ENCODE measurements around the gene SMNDC1. TPM values are rescaled to one million over a fixed set of nuclear protein-coding genes. Genes with fewer than 3 reads are reported as not detected.
"Not testable (repeated sequence)": the region's sequence is repeated elsewhere in the genome, so short reads cannot be mapped to it uniquely, and the experiment has no call there.

The SMNDC1 gene
- total RNA-seq, 5 donors from 2014 or later (not counting 1 experiment from before 2014, with no cell fraction given): 33.5 to 42.2 (median 34.1) TPM

DNA sequence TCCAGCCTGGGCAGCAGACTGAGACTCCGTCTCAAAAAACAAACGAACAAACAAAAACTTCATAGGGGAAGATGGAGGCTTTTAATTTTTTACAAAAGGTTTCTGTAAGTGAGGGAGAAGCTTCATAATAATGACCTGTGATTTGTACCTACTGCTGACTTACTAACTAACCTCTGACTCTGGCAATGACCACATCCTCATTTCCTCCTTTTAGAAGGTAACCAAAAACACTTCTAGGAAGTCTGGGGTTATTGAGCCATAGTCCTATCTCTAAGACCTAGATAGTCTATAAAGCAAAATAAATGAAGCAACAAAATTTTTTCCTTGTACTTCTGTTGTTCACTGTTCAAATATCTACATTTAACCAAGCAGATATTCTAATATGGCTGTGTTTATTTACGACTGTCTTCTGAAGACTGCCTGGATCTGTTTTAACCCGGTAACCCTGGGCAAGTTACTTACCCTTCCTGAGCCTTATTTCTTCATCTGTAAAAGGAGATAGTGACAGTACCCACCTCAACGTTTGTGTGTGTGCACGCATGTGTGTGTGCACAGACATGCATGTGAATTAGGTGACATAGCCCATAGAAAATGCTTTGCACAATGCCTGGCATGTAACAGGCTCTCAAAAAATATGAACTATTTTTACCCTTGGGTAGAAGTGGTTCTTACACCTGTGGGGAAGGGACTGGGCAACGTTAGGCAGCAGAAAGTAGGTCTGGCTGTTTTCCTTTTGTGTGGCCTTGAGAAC lies 30.8 kb upstream of the SMNDC1 start:
- POLR2A ChIA-PET: no interaction called here

DNA sequence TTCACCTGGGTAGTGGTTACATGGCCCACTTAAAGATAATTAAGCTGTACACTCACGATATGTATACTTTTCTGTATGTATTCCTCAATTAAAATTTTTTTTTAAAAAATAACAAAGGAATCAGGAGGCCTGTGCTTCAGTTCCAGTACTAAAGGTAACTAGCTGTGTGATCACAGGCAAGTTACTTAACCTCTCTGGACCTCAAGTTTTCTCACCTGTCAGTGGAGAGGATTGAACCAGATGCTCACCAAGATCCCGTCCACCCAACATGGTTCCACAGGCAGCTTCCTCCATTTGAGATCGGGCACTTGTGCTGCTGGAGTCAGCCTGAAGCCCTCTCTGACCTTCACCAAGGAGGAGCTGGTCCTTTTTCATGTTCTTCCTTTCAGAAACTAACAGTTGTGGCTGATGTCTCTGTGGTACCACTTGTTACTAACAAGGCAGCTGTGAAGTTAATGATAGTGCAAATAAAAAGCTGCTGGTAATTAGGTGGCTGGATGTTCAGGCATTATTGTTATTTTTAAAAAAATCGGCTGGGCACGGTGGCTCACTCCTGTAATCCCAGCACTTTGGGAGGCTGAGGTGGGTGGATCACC lies 29.4 kb upstream of the SMNDC1 start:
- CTCF ChIA-PET: interaction anchor here (0.6 to 1.4 kb wide), 4 partner anchors 27 to 213 kb away, joined by 4 to 6 read pairs (median 4); no protein-coding TSS in a partner anchor
- DNase-seq (no peak), ATAC-seq (replicated peaks in 1 of 4) (no peak)
- Mint-ChIP-seq H3K4me1 (peaks cover 5 to 12% (median 11%) of the 10 kb centered on the region in 3 donors), H3K27ac (no peak overlapping the region), H3K4me3 (no peak overlapping the region), H3K9me3 (peaks cover 0 to 15% (median 6%) of the 10 kb centered on the region in 3 donors), H3K27me3 (no peaks in the 10 kb centered on the region), H3K36me3 (peaks cover 4% of the 10 kb centered on the region)
- POLR2A ChIA-PET: no interaction called here
- Histone ChIP-seq H3K36me3 (ENCODE audit: control insufficient read depth in 2 of 2, extremely low read depth in 1 of 2, insufficient read depth in 1 of 2, low read length in 1 of 2) (no peaks in the 10 kb centered on the region), H3K27ac (ENCODE audit: low read length) (no peak overlapping the region), H3K27me3 (replicated peaks in 1 of 2; ENCODE audit: control insufficient read depth in 2 of 2, extremely low read depth in 1 of 2, insufficient read depth in 2 of 2, low read length in 1 of 2) (no peaks in the 10 kb centered on the region), H3K4me3 (ENCODE audit: control insufficient read depth in 1 of 2, extremely low read depth in 1 of 2, low read length in 1 of 2) (no peak overlapping the region), H3K9me3 (no peaks in the 10 kb centered on the region), H3K4me1 (ENCODE audit: control insufficient read depth in 1 of 2, extremely low read depth in 1 of 2, insufficient read depth in 2 of 2, low read length in 2 of 2) (peaks cover 0 to 5% of the 10 kb centered on the region in 2 experiments)
- WGBS (ENCODE audit: insufficient coverage): no CpG with 5 or more reads among the region's 5 CpGs

More for the DNA sequence above, 30.8 kb upstream of the SMNDC1 start:
- peaks cover 0 to 6% (median 4%) of the 10 kb centered on the region in 3 donors for H3K9me3 Mint-ChIP-seq
- H3K27me3 Mint-ChIP-seq: no peaks in the 10 kb centered on the region
- H3K27ac Mint-ChIP-seq: no peak overlapping the region
- H3K36me3 ChIP-seq (ENCODE audit: control insufficient read depth in 2 of 2, extremely low read depth in 1 of 2, insufficient read depth in 1 of 2, low read length in 1 of 2): no peaks in the 10 kb centered on the region
- CTCF ChIA-PET: interaction anchor here (0.7 to 1.4 kb wide), 3 partner anchors 28 to 521 kb away, joined by 5 to 7 read pairs (median 6); no protein-coding TSS in a partner anchor
- ATAC-seq (replicated peaks in 1 of 4) (peak in 2 of 4 experiments; percentile 33 to 53), DNase-seq (no peak)
- H3K27ac ChIP-seq (ENCODE audit: low read length): no peak overlapping the region
- no peaks in the 10 kb centered on the region for H3K9me3 ChIP-seq
- H3K36me3 Mint-ChIP-seq: peaks cover 4% of the 10 kb centered on the region
- peaks cover 5 to 12% (median 11%) of the 10 kb centered on the region in 3 donors for H3K4me1 Mint-ChIP-seq
- H3K4me3 Mint-ChIP-seq: no peak overlapping the region
- 67% methylated on average over 1 of the region's 7 CpGs for WGBS (ENCODE audit: insufficient coverage)
- peaks cover 0 to 5% of the 10 kb centered on the region in 2 experiments for H3K4me1 ChIP-seq (ENCODE audit: control insufficient read depth in 1 of 2, extremely low read depth in 1 of 2, insufficient read depth in 2 of 2, low read length in 2 of 2)
- H3K27me3 ChIP-seq (replicated peaks in 1 of 2; ENCODE audit: control insufficient read depth in 2 of 2, extremely low read depth in 1 of 2, insufficient read depth in 2 of 2, low read length in 1 of 2): peaks cover 0 to 3% of the 10 kb centered on the region in 2 experiments
- no peak overlapping the region for H3K4me3 ChIP-seq (ENCODE audit: control insufficient read depth in 1 of 2, extremely low read depth in 1 of 2, low read length in 1 of 2)

DNA sequence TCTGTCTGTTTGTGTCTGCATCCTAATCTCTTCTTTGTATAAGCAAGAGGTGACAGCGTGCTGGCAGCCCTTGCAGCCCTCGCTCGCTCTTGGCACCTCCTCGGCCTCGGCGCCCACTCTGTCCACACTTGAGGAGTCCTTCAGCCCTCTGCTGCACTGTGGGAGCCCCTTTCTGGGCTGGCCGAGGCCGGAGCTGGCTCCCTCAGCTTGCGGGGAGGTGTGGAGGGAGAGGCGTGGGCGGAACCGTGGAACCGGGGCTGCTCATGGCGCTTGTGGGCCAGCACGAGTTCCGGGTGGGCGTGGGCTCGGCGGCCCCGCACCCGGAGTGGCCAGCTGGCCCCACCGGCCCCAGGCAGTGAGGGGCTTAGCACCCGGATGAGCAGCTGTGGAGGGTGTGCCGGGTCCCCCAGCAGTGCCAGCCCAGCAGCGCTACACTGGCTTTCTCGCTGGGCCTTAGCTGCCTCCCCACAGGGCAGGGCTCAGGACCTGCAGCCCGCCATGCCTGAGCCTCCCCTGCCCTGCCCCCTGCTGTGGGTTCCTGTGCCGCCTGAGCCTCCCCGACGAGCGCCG lies 26.6 kb upstream of the SMNDC1 start:
- Mint-ChIP-seq H3K4me1 (peaks cover 5 to 12% (median 11%) of the 10 kb centered on the region in 3 donors), H3K9me3 (peaks cover 0 to 15% (median 6%) of the 10 kb centered on the region in 3 donors)
- H3K27me3 ChIP-seq (replicated peaks in 1 of 2; ENCODE audit: control insufficient read depth in 2 of 2, extremely low read depth in 1 of 2, insufficient read depth in 2 of 2, low read length in 1 of 2); DNase-seq; ATAC-seq (replicated peaks in 1 of 4); H3K4me3 Mint-ChIP-seq; H3K36me3 Mint-ChIP-seq; H3K4me1 ChIP-seq (ENCODE audit: control insufficient read depth in 1 of 2, extremely low read depth in 1 of 2, insufficient read depth in 2 of 2, low read length in 2 of 2); H3K9me3 ChIP-seq; H3K36me3 ChIP-seq (ENCODE audit: control insufficient read depth in 2 of 2, extremely low read depth in 1 of 2, insufficient read depth in 1 of 2, low read length in 1 of 2); H3K27ac ChIP-seq (ENCODE audit: low read length); H3K4me3 ChIP-seq (ENCODE audit: control insufficient read depth in 1 of 2, extremely low read depth in 1 of 2, low read length in 1 of 2); H3K27me3 Mint-ChIP-seq; CTCF ChIA-PET; H3K27ac Mint-ChIP-seq: not testable (repeated sequence)
- WGBS (ENCODE audit: insufficient coverage): 96% methylated on average over 25 of the region's 32 CpGs
- POLR2A ChIA-PET: interaction anchor here in 1 of 2 donors (0.5 kb wide), 1 partner anchor 12 kb away, joined by 4 read pairs; no protein-coding TSS in a partner anchor

DNA sequence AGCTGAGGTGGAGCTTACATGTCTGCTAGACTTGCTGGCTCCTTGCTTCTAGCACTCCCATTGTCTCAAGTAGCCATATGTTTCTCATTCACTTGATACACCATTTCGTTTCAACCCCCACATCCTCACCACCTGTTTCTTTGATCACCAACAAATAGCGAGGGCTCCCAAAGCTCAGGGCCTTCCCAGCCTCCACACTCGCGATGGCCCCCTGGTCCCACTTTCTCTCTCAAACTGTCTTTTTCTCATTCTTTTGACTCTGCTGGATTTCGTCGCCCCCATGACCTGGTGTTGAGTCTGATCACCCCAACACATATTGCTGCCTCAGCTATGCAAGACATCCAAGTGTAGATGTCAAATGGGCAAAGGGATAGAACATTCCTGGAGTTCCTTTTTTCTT lies 26.0 kb upstream of the SMNDC1 start:
- Mint-ChIP-seq H3K9me3 (peaks cover 0 to 15% (median 6%) of the 10 kb centered on the region in 3 donors), H3K27ac (no peak overlapping the region), H3K36me3 (peaks cover 8% of the 10 kb centered on the region), H3K27me3 (peaks cover 0 to 1% of the 10 kb centered on the region in 2 donors), H3K4me1 (peaks cover 5 to 9% (median 7%) of the 10 kb centered on the region in 3 donors), H3K4me3 (peak overlapping the region in 1 of 3 donors; percentile 18)
- DNase-seq: no peak
- ChIA-PET POLR2A (no interaction called here), CTCF (no interaction called here)
- Histone ChIP-seq H3K4me3 (ENCODE audit: control insufficient read depth in 1 of 2, extremely low read depth in 1 of 2, low read length in 1 of 2) (no peak overlapping the region), H3K9me3 (no peaks in the 10 kb centered on the region), H3K27ac (ENCODE audit: low read length) (no peak overlapping the region), H3K36me3 (ENCODE audit: control insufficient read depth in 2 of 2, extremely low read depth in 1 of 2, insufficient read depth in 1 of 2, low read length in 1 of 2) (no peaks in the 10 kb centered on the region), H3K4me1 (ENCODE audit: control insufficient read depth in 1 of 2, extremely low read depth in 1 of 2, insufficient read depth in 2 of 2, low read length in 2 of 2) (peaks cover 0 to under 1% of the 10 kb centered on the region in 2 experiments), H3K27me3 (replicated peaks in 1 of 2; ENCODE audit: control insufficient read depth in 2 of 2, extremely low read depth in 1 of 2, insufficient read depth in 2 of 2, low read length in 1 of 2) (no peaks in the 10 kb centered on the region)
- WGBS (ENCODE audit: insufficient coverage): 85% methylated on average over 4 of the region's 6 CpGs
- ATAC-seq (replicated peaks in 1 of 4): no peak

DNA sequence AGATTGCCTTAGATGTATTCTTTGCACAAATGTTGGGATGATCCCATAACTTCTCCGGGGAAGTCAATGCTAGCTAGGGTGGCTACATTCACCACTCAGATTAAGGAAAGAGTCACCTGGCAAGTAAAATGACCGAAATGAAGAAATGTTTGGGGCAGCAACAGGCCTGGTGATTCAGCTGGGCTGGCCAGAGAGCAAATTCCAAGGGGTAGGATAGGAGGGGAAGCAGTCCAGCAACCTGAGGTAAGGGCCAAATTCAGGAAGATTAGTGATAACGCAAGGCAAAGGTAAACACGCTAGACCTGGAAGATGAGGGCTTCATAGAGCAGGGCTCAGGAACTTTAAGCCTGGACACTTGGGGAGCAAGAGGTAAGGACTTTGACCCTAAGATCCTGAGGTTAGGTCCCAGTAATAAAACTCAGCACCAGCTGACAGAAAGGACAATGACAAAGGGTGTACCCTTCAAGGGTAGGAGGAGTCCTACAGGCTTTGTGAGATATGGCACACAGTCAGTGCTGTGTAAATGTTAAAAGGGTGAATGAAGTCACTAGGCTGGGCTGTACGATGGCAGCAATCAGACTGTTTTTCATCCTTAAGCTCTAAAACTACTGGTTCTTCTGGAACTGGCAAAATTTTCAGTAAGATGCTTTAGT lies 22.7 kb upstream of the SMNDC1 start:
- peaks cover 8% of the 10 kb centered on the region for H3K36me3 Mint-ChIP-seq

More for the DNA sequence above, 22.7 kb upstream of the SMNDC1 start:
- H3K4me3 ChIP-seq (ENCODE audit: control insufficient read depth in 1 of 2, extremely low read depth in 1 of 2, low read length in 1 of 2): no peak overlapping the region
- H3K9me3 ChIP-seq: no peaks in the 10 kb centered on the region
- H3K27ac ChIP-seq (ENCODE audit: low read length): no peak overlapping the region
- Mint-ChIP-seq H3K27ac (no peak overlapping the region), H3K4me1 (peaks cover 0 to 8% (median 3%) of the 10 kb centered on the region in 3 donors), H3K27me3 (peaks cover 0 to 1% of the 10 kb centered on the region in 2 donors), H3K9me3 (peaks cover 4 to 17% (median 6%) of the 10 kb centered on the region in 3 donors), H3K4me3 (no peak overlapping the region)
- 91% methylated on average over 4 of the region's 5 CpGs for WGBS (ENCODE audit: insufficient coverage)
- ChIA-PET CTCF (no interaction called here), POLR2A (interaction anchor here in 1 of 2 donors (0.7 kb wide), 1 partner anchor 27 kb away, joined by 3 read pairs; no protein-coding TSS in a partner anchor)
- H3K27me3 ChIP-seq (replicated peaks in 1 of 2; ENCODE audit: control insufficient read depth in 2 of 2, extremely low read depth in 1 of 2, insufficient read depth in 2 of 2, low read length in 1 of 2): peaks cover 0 to 3% of the 10 kb centered on the region in 2 experiments
- no peaks in the 10 kb centered on the region for H3K4me1 ChIP-seq (ENCODE audit: control insufficient read depth in 1 of 2, extremely low read depth in 1 of 2, insufficient read depth in 2 of 2, low read length in 2 of 2)
- DNase-seq: no peak
- H3K36me3 ChIP-seq (ENCODE audit: control insufficient read depth in 2 of 2, extremely low read depth in 1 of 2, insufficient read depth in 1 of 2, low read length in 1 of 2): no peaks in the 10 kb centered on the region
- ATAC-seq (replicated peaks in 1 of 4): no peak
